OCI-LY3 (cell line): ENCODE results near the gene THAP12.
A peak's percentile ranks its signal among the peaks of the same experiment; 100 is the strongest.

ENCODE experiments used
- H2AFZ ChIP-seq: fragments of 200-600, 300-600 bp; shearing (Covaris generic); 2 replicates; pipeline ENCODE4 v1.6.0; 2014; ENCODE audit warnings: antibody characterized with exemption, low read depth, low read length
- H3K27ac ChIP-seq: fragments of 200-600, 300-600 bp; sonication (generic); 2 replicates; pipeline ENCODE4 v1.5.1; 2014; ENCODE audit warnings: mild to moderate bottlenecking, low read length, moderate library complexity, mixed read lengths
- H3K27me3 ChIP-seq: fragments of 200-600, 300-600 bp; sonication (generic); 2 replicates; pipeline ENCODE4 v1.6.1; 2014; ENCODE audit warnings: low read depth, low read length, mixed read lengths
- H3K36me3 ChIP-seq: fragments of 200-600, 300-600 bp; sonication (generic); replicated peaks from 2 replicates; pipeline ENCODE3; 2014; ENCODE audit warnings: low read depth, low read length, mixed read lengths
- H3K4me1 ChIP-seq: fragments of 300-600, 200-600 bp; sonication (generic); 2 replicates; pipeline ENCODE4 v1.6.1; 2014; ENCODE audit warnings: low read length, mixed read lengths
- H3K4me2 ChIP-seq: fragments of 200-600, 300-600 bp; sonication (generic); 2 replicates; pipeline ENCODE4 v1.6.1; 2014; ENCODE audit warnings: low read length, mixed read lengths
- H3K4me3 ChIP-seq: fragments of 300-600, 200-600 bp; sonication (generic); 2 replicates; pipeline ENCODE4 v1.5.1; 2014; ENCODE audit warnings: antibody characterized with exemption, mild to moderate bottlenecking, low read length, moderate library complexity
- H3K79me2 ChIP-seq: fragments of 300-600, 200-600 bp; shearing (Covaris generic); 2 replicates; pipeline ENCODE4 v1.6.1; 2014; ENCODE audit warnings: mild to moderate bottlenecking, low read length, mixed read lengths
- H3K9ac ChIP-seq: fragments of 300-600, 200-600 bp; shearing (Covaris generic); 2 replicates; pipeline ENCODE4 v1.6.0; 2014; ENCODE audit warnings: mild to moderate bottlenecking, low read length, moderate library complexity
- H3K9me3 ChIP-seq: fragments of 200-600, 300-600 bp; shearing (Covaris generic); 2 replicates; pipeline ENCODE4 v1.6.1; 2014; ENCODE audit warnings: low read length, mixed read lengths; ENCODE audit not compliant: insufficient read depth
- H4K20me1 ChIP-seq: fragments of 200-600, 300-600 bp; sonication (generic); 2 replicates; pipeline ENCODE4 v1.6.1; 2016; ENCODE audit warnings: low read length, mixed read lengths; ENCODE audit not compliant: insufficient read depth
- CTCF ChIP-seq: fragments of 200-600, 300-600 bp; sonication (generic); IDR thresholded peaks from 2 replicates; pipeline ENCODE4 v1.5.1; 2014; ENCODE audit warnings: antibody characterized with exemption, low read length, low read depth
- EZH2phosphoT487 ChIP-seq: fragments of 200-600 bp; shearing (Covaris generic); IDR thresholded peaks from 2 replicates; pipeline ENCODE4 v1.6.1; 2018; ENCODE audit warnings: antibody characterized with exemption, mixed run types, low read depth

Gene THAP12

GRCh38 chr11:76382209-76382608, 1.3 kb upstream of the THAP12 start:
- Histone ChIP-seq H3K9ac (no peak overlapping the region), H3K4me3 (peak overlapping the region; percentile 83), H3K4me1 (peaks cover 29% of the 10 kb centered on the region), H3K79me2 (peaks cover 32% of the 10 kb centered on the region), H3K4me2 (peak overlapping the region; percentile 90), H3K9me3 (no peaks in the 10 kb centered on the region), H4K20me1 (peaks cover 30% of the 10 kb centered on the region), H3K36me3 (no peaks in the 10 kb centered on the region), H3K27me3 (peaks cover 34% of the 10 kb centered on the region), H2AFZ (no peak overlapping the region), H3K27ac (no peak overlapping the region)
- TF ChIP-seq EZH2phosphoT487 (no peak), CTCF (no peak)

- Histone ChIP-seq H3K4me3 (peak overlapping the region; percentile 83), H3K36me3 (no peaks in the 10 kb centered on the region), H2AFZ (no peak overlapping the region), H3K4me2 (peak overlapping the region; percentile 85), H3K9ac (peak overlapping the region; percentile 76), H3K79me2 (peaks cover 46% of the 10 kb centered on the region), H3K4me1 (peaks cover 44% of the 10 kb centered on the region), H3K27me3 (peaks cover 43% of the 10 kb centered on the region), H3K27ac (peak overlapping the region; percentile 4; the same call in 1 of the 2 replicates), H3K9me3 (no peaks in the 10 kb centered on the region), H4K20me1 (peaks cover 48% of the 10 kb centered on the region)
- TF ChIP-seq CTCF, result no peak
- no peak for TF ChIP-seq EZH2phosphoT487
Observed at GRCh38 chr11:76380159-76380976, 564 bp downstream of the THAP12 start.

GRCh38 chr11:76379807-76380158, 1.1 kb downstream of the THAP12 start:
- Histone ChIP-seq H3K9ac (peak overlapping the region; percentile 76), H3K27me3 (peaks cover 49% of the 10 kb centered on the region), H3K36me3 (no peaks in the 10 kb centered on the region), H4K20me1 (peaks cover 54% of the 10 kb centered on the region), H3K79me2 (peaks cover 52% of the 10 kb centered on the region), H3K9me3 (no peaks in the 10 kb centered on the region), H3K4me2 (peak overlapping the region; percentile 85), H3K4me3 (peak overlapping the region; percentile 83), H3K4me1 (peaks cover 50% of the 10 kb centered on the region), H2AFZ (no peak overlapping the region), H3K27ac (no peak overlapping the region)
- no peak for TF ChIP-seq CTCF
- no peak for TF ChIP-seq EZH2phosphoT487

GRCh38 chr11:76376746-76377558, 4.0 kb downstream of the THAP12 start:
- Histone ChIP-seq H3K36me3 (no peaks in the 10 kb centered on the region), H3K4me1 (peaks cover 48% of the 10 kb centered on the region), H3K79me2 (peaks cover 77% of the 10 kb centered on the region), H3K9ac (no peak overlapping the region), H3K4me3 (peak overlapping the region; percentile 53), H3K4me2 (peak overlapping the region; percentile 78), H4K20me1 (peaks cover 81% of the 10 kb centered on the region), H3K27ac (no peak overlapping the region), H3K9me3 (no peaks in the 10 kb centered on the region), H3K27me3 (peaks cover 55% of the 10 kb centered on the region), H2AFZ (no peak overlapping the region)
- TF ChIP-seq EZH2phosphoT487 (peak; percentile 98), CTCF (no peak)
